Stimulated activated CD8-positive, alpha-beta memory T cell treated with anti-CD3 and anti-CD28 coated beads, Interleukin-4, amount 100 ng/mL, for 24 hours (primary cell): Measurements from ENCODE around the gene TYW5.
"Not testable (repeated sequence)": the region's sequence is repeated elsewhere in the genome, so short reads cannot be mapped to it uniquely, and the experiment has no call there.

Experiments
- DNase-seq: peaks from one replicate; pipeline ENCODE4 v3.0.0-alpha.2; 2020; ENCODE audit warnings: low read depth

The TYW5 gene

DNA sequence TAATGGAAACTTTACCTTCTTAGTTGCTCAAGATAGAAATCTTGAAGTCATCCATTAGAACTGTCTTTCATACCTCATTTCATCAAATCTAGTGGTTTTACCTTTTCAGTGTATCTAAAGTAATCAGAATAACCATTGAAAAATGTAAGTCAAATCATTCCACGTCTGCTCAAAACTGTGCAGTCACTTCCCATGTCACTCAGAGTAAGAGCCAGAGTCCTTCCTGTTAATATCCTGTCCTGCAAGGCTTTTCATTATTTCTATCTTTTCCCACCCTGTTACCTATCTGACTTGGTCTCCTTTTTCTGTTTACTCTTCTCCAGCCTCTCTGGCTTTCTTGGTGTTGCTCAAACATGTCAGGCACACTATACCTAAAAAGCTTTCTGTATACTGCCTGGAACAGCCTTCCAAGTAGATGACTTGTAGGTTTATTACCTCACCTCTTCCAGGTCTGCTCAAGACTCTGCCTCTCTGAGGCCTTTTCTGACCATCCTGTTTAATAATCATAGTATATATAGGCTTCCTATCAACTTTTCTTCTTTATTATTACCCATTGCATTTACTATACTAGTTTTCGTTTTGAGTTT, 40.8 kb downstream of the TYW5 start:
- DNase-seq = no peak

DNA sequence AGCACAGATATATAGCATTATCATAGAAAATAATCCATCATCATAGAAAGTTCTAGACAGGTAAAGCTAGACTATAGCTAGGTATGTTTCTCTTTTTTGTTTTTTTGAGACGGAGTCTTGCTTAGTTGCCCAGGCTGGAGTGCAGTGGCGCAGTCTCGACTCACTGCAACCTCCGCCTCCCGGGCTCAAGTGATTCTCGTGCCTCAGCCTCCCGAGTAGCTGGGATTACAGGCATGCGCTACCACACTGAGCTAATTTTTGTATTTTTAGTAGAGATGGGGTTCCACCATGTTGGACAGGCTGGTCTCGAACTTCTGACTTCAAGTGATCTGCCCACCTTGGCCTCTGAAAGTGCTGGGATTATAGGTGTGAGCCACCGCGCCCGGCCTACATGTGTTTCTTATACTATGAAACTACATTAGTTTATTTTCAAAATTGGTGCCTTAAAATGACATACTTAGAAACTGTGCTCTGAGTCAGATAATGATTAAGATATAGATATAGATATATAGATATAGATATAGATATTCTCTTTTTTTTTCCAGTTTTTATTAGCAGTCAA, 42.7 kb downstream of the TYW5 start:
- not testable (repeated sequence) for DNase-seq

DNA sequence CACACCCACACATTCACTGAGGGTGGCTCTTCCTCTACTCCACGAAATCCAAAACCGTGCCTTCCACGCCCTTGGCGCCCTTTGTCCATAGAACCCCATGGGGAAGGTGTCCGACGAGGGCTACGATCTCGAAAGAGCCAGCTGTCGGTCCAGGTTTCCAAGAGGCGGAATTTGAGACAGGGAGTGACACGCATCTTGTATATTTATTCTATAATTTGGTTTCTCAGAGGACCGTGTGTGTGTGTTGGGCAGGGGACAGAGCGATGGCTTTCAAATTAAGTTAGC, 43.5 kb downstream of the TYW5 start:
- no peak for DNase-seq

DNA sequence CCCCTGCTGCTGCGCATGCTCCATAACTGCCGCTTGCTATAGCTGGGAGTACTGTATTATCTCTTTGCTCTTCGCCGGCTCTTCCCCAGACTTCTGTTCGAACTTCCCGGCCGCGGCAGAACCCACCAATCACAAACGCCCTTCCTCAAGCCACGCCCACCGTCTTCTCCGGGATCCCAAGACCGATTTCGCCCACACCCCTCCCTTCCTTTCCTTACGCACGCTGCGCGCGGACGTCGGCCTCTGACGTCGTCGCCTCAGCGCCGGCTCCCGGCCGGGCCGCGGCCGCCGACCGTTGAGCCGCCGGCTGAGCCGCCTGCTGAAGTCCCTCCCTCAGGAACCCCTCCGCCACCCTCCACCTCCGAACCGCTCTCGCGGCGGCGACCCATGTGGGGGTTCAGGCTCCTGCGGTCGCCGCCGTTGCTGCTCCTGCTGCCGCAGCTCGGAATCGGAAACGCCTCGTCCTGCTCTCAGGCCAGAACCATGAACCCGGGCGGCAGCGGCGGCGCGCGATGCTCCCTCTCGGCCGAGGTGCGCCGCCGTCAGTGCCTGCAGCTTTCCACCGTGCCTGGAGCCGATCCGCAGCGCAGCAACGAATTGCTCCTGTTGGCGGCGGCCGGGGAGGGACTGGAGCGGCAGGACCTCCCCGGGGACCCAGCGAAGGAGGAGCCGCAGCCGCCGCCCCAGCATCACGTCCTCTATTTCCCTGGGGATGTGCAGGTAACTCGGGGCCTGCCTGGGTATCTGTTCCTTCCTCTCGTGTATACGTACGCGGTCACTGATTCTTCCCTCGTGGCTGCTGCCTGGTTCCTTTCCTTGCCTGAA, 44.0 kb downstream of the TYW5 start, which contains the start of gene C2orf69:
TSS of gene C2orf69 (plus strand) at position 242 of the 825 bp plus-strand sequence. CDS start at position 388, 146 bp downstream.
- DNase-seq = peak; percentile 88

DNA sequence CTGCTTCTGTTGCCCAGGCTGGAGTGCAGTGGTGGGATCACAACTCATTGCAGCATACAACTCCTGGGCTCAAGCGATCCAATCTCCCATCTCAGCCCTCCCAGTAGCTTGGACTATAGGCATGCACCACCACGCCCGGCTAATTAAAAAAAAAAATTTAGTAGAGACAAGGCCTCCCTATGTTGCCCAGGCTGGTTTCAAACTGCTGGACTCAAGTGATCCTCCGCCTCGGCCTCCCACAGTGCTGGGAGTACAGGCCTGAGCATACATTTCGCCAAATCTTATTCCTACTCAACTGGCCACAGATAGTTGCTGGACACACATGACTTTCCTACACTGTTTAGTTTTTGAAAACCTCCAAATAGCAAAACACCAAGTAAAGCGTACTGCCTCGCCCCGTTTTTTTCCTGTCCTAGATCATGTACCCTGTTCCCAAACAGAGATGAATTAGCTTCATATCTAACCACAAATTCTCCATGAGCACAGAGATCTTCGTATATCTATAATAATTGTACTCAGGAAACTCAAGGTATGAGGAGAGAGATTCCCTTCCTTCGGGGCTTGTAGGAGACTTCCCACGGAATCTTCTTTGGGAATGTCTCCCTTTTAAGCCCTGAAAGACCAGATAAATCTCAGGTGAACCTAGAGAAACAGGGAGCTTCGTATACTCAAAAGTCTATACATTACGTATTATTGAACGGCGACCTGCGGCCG, 44.8 kb downstream of the TYW5 start:
- no peak for DNase-seq

DNA sequence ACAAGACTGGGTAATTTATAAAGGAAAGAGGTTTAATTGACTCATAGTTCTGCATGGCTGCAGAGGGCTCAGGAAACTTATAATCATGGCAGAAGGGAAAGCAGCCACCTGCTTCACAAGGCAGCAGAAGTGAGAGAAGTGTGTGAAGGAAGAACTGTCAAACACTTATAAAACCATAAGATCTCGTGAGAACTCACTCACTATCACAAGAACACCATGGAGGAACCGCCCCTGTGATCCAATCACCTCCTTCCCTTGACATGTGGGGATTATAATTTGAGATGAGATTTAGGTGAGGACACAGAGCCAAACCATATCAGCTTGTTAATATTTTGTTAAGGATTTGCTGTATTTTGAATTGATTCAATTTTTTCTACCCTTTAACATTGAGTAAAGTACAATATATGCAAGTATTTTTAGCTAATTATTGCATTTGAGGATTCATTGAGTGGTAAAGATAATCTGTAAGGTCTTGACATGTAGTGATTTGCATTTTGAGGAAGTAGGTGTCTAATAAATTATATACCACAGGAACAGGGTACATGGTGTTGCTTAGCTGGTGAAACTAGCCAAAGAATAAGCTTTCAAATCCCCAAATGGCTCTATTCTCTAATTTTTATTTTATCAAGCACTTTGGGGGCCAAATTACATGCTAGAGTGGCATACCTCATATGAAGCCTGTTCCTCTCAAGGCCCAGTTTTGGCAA, 48.1 kb downstream of the TYW5 start:
- DNase-seq = no peak

DNA sequence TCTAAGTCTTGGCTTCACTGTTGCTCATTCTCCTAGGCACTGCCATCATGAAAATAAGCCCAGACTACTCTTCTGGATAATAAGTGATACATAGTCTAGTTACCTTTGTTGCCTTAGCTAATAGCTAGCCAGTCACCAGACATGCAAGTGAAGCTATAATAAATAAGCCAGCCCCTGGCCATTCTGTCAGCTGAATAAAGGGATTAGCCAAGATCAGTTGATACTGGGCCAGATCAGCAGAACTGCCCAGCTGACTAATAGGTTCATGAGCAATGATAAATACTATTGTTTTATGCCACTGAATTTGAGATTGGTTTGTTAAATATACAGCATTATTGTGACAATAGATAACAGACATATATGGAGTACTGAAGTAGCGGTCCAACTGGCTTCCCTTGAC, 52.2 kb downstream of the TYW5 start:
- no peak for DNase-seq

DNA sequence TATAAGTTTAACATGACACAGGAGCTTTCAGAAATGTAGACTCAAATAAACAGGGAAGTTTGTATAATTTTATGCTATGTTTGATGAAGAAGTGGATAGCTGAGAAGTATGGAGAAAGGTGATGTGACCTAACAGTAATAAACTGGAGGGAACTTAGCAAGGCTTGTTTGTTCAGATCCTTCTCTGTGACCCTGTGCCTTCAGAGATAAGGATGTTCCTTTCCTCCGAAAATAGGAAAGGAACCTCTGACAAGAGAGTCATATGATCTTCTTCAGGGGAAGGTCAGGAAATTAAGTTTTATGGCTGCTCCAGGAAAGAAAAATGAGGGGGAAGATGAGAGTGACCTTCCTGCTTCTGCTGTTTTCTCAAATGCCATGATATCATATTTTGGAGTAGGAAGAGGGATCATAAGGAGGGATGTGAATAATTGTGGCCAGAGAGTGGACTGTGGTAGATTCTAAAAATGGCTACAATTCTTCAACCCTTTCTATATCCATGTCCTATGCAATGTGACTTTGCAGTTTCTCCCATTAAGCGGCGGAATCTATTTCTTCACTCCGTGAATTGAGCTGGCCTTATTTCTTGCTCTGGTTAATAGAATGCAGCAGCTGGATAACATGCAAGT, 52.7 kb downstream of the TYW5 start:
- no peak for DNase-seq

DNA sequence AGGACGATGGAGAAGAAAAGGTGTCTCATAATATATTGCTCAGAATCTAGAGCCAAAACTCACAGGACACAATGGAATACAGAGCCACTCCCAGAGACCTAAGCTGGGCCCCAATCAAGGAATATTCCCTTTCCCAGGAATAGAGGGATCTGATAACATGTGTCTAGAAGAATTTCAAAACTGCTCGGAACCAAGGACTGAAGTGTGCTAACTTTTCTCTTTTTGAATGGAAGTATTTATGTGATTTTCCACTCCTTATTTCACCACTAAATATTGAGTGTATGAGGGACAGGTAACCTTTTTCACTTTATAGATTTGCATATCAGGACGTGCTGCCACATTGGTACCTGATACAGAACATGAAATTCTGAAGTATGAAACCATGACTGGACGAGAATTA, 53.3 kb downstream of the TYW5 start:
- no peak for DNase-seq

DNA sequence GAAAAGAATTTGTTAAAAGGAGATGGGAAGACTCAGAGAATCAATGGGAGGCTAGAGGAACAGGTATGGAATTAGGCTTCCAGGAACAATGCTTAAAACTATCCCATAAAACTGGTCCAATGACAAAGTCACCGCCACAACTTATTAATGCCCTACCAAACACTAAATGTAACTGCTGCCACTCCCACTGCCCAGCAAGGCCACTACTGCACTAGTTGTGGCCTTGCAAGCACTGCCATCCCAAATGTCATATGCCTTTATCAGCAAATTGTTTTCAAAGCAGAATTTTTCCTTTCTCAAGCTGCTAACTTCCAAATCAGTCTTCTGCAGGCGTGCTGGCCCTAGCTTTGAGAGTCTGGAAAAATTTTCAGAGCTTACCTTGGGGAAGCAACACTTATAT, 58.7 kb downstream of the TYW5 start:
- DNase-seq = no peak

DNA sequence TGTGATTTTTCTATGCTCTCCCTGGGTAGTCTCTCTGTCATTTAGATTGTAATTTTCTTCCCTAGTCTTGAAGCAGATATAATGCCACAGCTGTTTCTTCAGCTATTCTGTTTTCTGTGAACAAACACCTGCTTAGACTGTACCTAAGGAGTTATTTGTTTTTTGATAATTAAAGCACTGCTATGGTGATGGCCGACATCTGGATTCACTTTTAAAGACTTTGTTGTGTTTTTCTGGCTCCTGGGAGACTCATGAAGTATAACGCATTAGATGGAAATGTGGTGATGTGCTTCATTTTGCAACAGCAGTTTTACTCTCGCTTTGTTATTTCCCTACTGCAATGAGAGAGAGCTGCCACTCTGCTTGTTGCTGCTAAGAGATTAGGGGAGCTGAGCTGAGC, 59.9 kb downstream of the TYW5 start:
- no peak for DNase-seq

DNA sequence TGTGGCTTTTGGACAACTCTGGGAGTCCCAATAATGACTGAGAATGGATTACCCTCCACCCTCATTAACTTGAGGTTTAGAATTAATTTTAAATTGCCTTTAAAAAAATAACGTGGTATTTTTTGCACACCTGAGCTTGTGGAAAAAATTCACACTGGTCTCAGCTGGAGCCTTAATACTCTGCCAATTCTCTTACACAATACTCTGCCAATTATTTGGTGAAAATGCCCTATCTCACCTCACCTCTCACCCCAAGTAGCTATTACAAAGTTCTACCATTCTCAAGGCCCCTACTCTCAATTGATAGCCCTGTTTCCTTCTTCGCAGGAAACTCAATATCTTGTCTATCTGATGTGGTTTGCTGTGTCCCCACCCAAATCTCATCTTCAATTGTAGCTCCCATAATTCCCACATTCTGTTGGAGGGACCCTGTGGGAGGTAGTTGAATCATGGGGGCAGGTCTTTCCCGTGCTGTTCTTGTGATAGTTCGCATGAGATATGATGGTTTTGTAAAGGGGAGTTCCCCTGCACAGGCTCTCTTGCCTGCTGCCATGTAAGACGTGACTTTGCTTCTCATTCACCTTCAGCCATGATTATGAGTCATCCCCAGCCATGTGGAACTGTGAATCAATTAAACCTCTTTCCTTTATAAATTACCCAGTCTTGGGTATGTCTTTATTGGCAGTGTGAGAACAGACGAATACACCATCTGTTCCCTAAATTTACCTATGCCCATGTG, 71.6 kb downstream of the TYW5 start:
- no peak for DNase-seq

DNA sequence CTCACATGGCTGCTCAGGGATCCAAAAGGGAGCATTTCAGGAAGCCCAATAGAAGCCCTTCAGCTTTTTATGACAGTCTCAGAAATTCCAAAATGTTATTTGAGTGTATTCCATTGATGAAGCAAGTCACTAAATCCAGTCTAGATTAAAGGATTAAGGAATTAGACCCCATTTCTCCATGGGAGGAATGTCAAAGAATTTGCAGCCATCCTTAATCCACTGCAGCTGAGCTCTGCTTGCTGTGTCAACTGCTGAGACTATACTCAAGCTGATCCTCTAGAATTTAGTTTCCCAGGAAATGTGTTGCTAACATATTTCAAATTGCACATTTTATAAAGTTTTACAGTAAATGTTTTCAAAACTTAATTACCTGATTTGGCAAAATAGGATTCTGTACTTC, 72.6 kb downstream of the TYW5 start:
- no peak for DNase-seq
